Activated T-helper 1 cell treated with anti-CD3 and anti-CD28 coated beads, Interleukin-12 subunit alpha, Interleukin-12 subunit beta, Interleukin-2, Interleukin-4 antibody, amounts not matched to agents 30 ng/mL and 10 ng/mL and 1 ng/mL, durations not matched to agents 14 hours and 24 hours and 36 hours (primary cell): ENCODE data around the gene NLRX1. TPM values are rescaled to one million over a fixed set of nuclear protein-coding genes. Genes with fewer than 3 reads are reported as not detected.

Experiments
- DNase-seq: peaks from one replicate; pipeline ENCODE4 v3.0.0; 2021; ENCODE audit warnings: low spot score
- H3K27ac Mint-ChIP-seq: one replicate; pipeline ENCODE4 v1.8.0; 2021; ENCODE audit warnings: mild to moderate bottlenecking, mixed read lengths
- H3K27me3 Mint-ChIP-seq: one replicate; pipeline ENCODE4 v1.8.0; 2022; ENCODE audit warnings: mild to moderate bottlenecking, moderate library complexity, mixed read lengths; ENCODE audit not compliant: insufficient read depth
- H3K36me3 Mint-ChIP-seq: one replicate; pipeline ENCODE4 v1.8.0; 2021; ENCODE audit warnings: low read depth, mixed read lengths
- H3K4me1 Mint-ChIP-seq: one replicate; pipeline ENCODE4 v1.8.0; 2021; ENCODE audit warnings: low read depth, mixed read lengths
- H3K4me3 Mint-ChIP-seq: one replicate; pipeline ENCODE4 v1.8.0; 2021; ENCODE audit warnings: mild to moderate bottlenecking, moderate library complexity, mixed read lengths
- H3K9me3 Mint-ChIP-seq: one replicate; pipeline ENCODE4 v1.8.0; 2021; ENCODE audit warnings: mixed read lengths
- intact Hi-C: fragments of 100-400 bp; cut with micrococcal nuclease; formaldehyde crosslinking; loops from one replicate; pipeline ENCODE4 v1.15.1; 2024
- total RNA-seq: library from RNA; stranded (reverse); gene quantifications from 2 replicates; pipeline ENCODE4 v1.2.3, GENCODE V29; 2022

Gene NLRX1
- total RNA-seq, 1 donor from 2014 or later = 24.1 TPM

GRCh38 chr11:119145551-119145950 lies 23.0 kb upstream of the NLRX1 start:
- peaks cover 13% of the 10 kb centered on the region for H3K4me1 Mint-ChIP-seq
- H3K27me3 Mint-ChIP-seq = peaks cover 44% of the 10 kb centered on the region
- intact Hi-C loops = loop anchor here (1.0 kb wide), 2 partner anchors 52 to 178 kb away; no protein-coding TSS in a partner anchor
- no peak for DNase-seq
- no peaks in the 10 kb centered on the region for H3K36me3 Mint-ChIP-seq
- no peaks in the 10 kb centered on the region for H3K9me3 Mint-ChIP-seq
- H3K4me3 Mint-ChIP-seq = no peak overlapping the region
- no peak overlapping the region for H3K27ac Mint-ChIP-seq

GRCh38 chr11:119147604-119148333 lies 20.8 kb upstream of the NLRX1 start:
- peaks cover 13% of the 10 kb centered on the region for H3K4me1 Mint-ChIP-seq
- H3K27ac Mint-ChIP-seq = no peak overlapping the region
- intact Hi-C loops = no loop called here
- no peak for DNase-seq
- H3K4me3 Mint-ChIP-seq = peak overlapping the region; percentile 64
- no peaks in the 10 kb centered on the region for H3K36me3 Mint-ChIP-seq
- peaks cover 63% of the 10 kb centered on the region for H3K27me3 Mint-ChIP-seq
- no peaks in the 10 kb centered on the region for H3K9me3 Mint-ChIP-seq

- no peak for DNase-seq
- intact Hi-C loops = no loop called here
- Mint-ChIP-seq H3K27ac (no peak overlapping the region), H3K27me3 (peaks cover 64% of the 10 kb centered on the region), H3K4me3 (peak overlapping the region; percentile 64), H3K36me3 (no peaks in the 10 kb centered on the region), H3K4me1 (peaks cover 13% of the 10 kb centered on the region), H3K9me3 (no peaks in the 10 kb centered on the region)
Observed at GRCh38 chr11:119148720-119149017, 19.9 kb upstream of the NLRX1 start.

- Mint-ChIP-seq H3K9me3 (no peaks in the 10 kb centered on the region), H3K4me1 (peaks cover 13% of the 10 kb centered on the region), H3K4me3 (peak within 1 kb of the TSS; percentile 64), H3K27me3 (peaks cover 62% of the 10 kb centered on the region), H3K27ac (no peak within 1 kb of the TSS), H3K36me3 (no peaks in the 10 kb centered on the region)
- DNase-seq = peak; percentile 16
- intact Hi-C loops = no loop called here
Observed at GRCh38 chr11:119149018-119149785, 19.3 kb upstream of the NLRX1 start, which contains the start of gene ABCG4. TSS of gene ABCG4 (plus strand) at chr11:119149052. CDS start at chr11:119149966, 914 bp downstream.

- Mint-ChIP-seq H3K4me1 (peaks cover 13% of the 10 kb centered on the region), H3K36me3 (no peaks in the 10 kb centered on the region), H3K4me3 (peak overlapping the region; percentile 67), H3K27me3 (peaks cover 62% of the 10 kb centered on the region), H3K27ac (no peak overlapping the region), H3K9me3 (no peaks in the 10 kb centered on the region)
- no peak for DNase-seq
- intact Hi-C loops = no loop called here
Observed at GRCh38 chr11:119149786-119150275, 18.7 kb upstream of the NLRX1 start.

GRCh38 chr11:119152043-119152442 lies 16.5 kb upstream of the NLRX1 start:
- intact Hi-C loops = no loop called here
- no peaks in the 10 kb centered on the region for H3K36me3 Mint-ChIP-seq
- H3K27ac Mint-ChIP-seq = no peak overlapping the region
- no peak for DNase-seq
- no peaks in the 10 kb centered on the region for H3K9me3 Mint-ChIP-seq
- H3K4me1 Mint-ChIP-seq = peaks cover 13% of the 10 kb centered on the region
- no peak overlapping the region for H3K4me3 Mint-ChIP-seq
- H3K27me3 Mint-ChIP-seq = peaks cover 53% of the 10 kb centered on the region

GRCh38 chr11:119152604-119153003 lies 15.9 kb upstream of the NLRX1 start:
- Mint-ChIP-seq H3K4me3 (no peak overlapping the region), H3K4me1 (peaks cover 8% of the 10 kb centered on the region), H3K27me3 (peaks cover 48% of the 10 kb centered on the region), H3K9me3 (no peaks in the 10 kb centered on the region), H3K27ac (no peak overlapping the region), H3K36me3 (no peaks in the 10 kb centered on the region)
- no peak for DNase-seq
- intact Hi-C loops = no loop called here

GRCh38 chr11:119153049-119153818 lies 15.3 kb upstream of the NLRX1 start:
- no peak for DNase-seq
- no peak overlapping the region for H3K4me3 Mint-ChIP-seq
- peaks cover 41% of the 10 kb centered on the region for H3K27me3 Mint-ChIP-seq
- no peaks in the 10 kb centered on the region for H3K36me3 Mint-ChIP-seq
- H3K4me1 Mint-ChIP-seq = peaks cover 2% of the 10 kb centered on the region
- intact Hi-C loops = no loop called here
- no peak overlapping the region for H3K27ac Mint-ChIP-seq
- no peaks in the 10 kb centered on the region for H3K9me3 Mint-ChIP-seq

- no peaks in the 10 kb centered on the region for H3K36me3 Mint-ChIP-seq
- intact Hi-C loops = no loop called here
- no peaks in the 10 kb centered on the region for H3K4me1 Mint-ChIP-seq
- no peak for DNase-seq
- no peak overlapping the region for H3K4me3 Mint-ChIP-seq
- no peak overlapping the region for H3K27ac Mint-ChIP-seq
- H3K9me3 Mint-ChIP-seq = no peaks in the 10 kb centered on the region
- H3K27me3 Mint-ChIP-seq = peaks cover 41% of the 10 kb centered on the region
Observed at GRCh38 chr11:119154178-119154577, 14.3 kb upstream of the NLRX1 start.

- Mint-ChIP-seq H3K9me3 (no peaks in the 10 kb centered on the region), H3K27ac (no peak overlapping the region), H3K4me3 (no peak overlapping the region), H3K4me1 (no peaks in the 10 kb centered on the region), H3K36me3 (no peaks in the 10 kb centered on the region), H3K27me3 (peaks cover 27% of the 10 kb centered on the region)
- intact Hi-C loops = no loop called here
- no peak for DNase-seq
Observed at GRCh38 chr11:119155733-119156492, 12.6 kb upstream of the NLRX1 start.

- Mint-ChIP-seq H3K4me3 (no peak overlapping the region), H3K27ac (no peak overlapping the region), H3K27me3 (peaks cover 21% of the 10 kb centered on the region), H3K4me1 (no peaks in the 10 kb centered on the region), H3K36me3 (no peaks in the 10 kb centered on the region), H3K9me3 (no peaks in the 10 kb centered on the region)
- DNase-seq = no peak
- intact Hi-C loops = no loop called here
Observed at GRCh38 chr11:119156496-119156895, 12.0 kb upstream of the NLRX1 start.

GRCh38 chr11:119157063-119157462 lies 11.5 kb upstream of the NLRX1 start:
- intact Hi-C loops = no loop called here
- peaks cover 18% of the 10 kb centered on the region for H3K27me3 Mint-ChIP-seq
- no peaks in the 10 kb centered on the region for H3K36me3 Mint-ChIP-seq
- no peaks in the 10 kb centered on the region for H3K4me1 Mint-ChIP-seq
- H3K9me3 Mint-ChIP-seq = no peaks in the 10 kb centered on the region
- no peak overlapping the region for H3K27ac Mint-ChIP-seq
- DNase-seq = no peak
- no peak overlapping the region for H3K4me3 Mint-ChIP-seq
